Neural cell (in vitro differentiated cells): ENCODE measurements around the gene TNS4. TPM values are rescaled to one million over a fixed set of nuclear protein-coding genes. Genes with fewer than 3 reads are reported as not detected.

Experiments used
- H2AFZ ChIP-seq: fragments of 200-600, 300-800 bp; sonication (generic), shearing (Covaris generic); 2 replicates; pipeline ENCODE4 v1.6.0; 2014; ENCODE audit warnings: low read depth, mild to moderate bottlenecking, antibody characterized with exemption, low read length, moderate library complexity
- H3F3A ChIP-seq: fragments of 200-600 bp; shearing (Covaris generic); 2 replicates; pipeline ENCODE4 v1.6.1; 2016; ENCODE audit warnings: mild to moderate bottlenecking, moderate library complexity, mixed read lengths, antibody characterized with exemption, low read length; ENCODE audit not compliant: insufficient read depth, poor library complexity, severe bottlenecking
- H3K27ac ChIP-seq: fragments of 200-600, 300-800 bp; sonication (generic), shearing (Covaris generic); 2 replicates; pipeline ENCODE4 v1.5.1; 2014; ENCODE audit warnings: mild to moderate bottlenecking, low read length, moderate library complexity
- H3K27me3 ChIP-seq: fragments of 300-800, 200-600 bp; sonication (generic), shearing (Covaris generic); 2 replicates; pipeline ENCODE4 v1.6.0; 2014; ENCODE audit warnings: mild to moderate bottlenecking, low read depth, low read length, moderate library complexity; ENCODE audit not compliant: insufficient read depth
- H3K36me3 ChIP-seq: fragments of 300-800, 200-600 bp; sonication (generic), shearing (Covaris generic); 2 replicates; pipeline ENCODE4 v1.5.1; 2014; ENCODE audit warnings: mild to moderate bottlenecking, antibody characterized with exemption, low read length, moderate library complexity; ENCODE audit not compliant: insufficient read depth
- H3K4me2 ChIP-seq: fragments of 300-800, 200-600 bp; sonication (generic), shearing (Covaris generic); 2 replicates; pipeline ENCODE4 v1.6.0; 2014; ENCODE audit warnings: mild to moderate bottlenecking, low read length
- H3K4me3 ChIP-seq: fragments of 300-800, 200-600 bp; sonication (generic), shearing (Covaris generic); 2 replicates; pipeline ENCODE4 v1.5.1; 2014; ENCODE audit warnings: mild to moderate bottlenecking, low read length, moderate library complexity
- H3K79me2 ChIP-seq: fragments of 200-600 bp; shearing (Covaris generic); replicated peaks from 2 replicates; pipeline ENCODE4 v1.6.0; 2014; ENCODE audit warnings: mild to moderate bottlenecking, low read length, moderate library complexity; ENCODE audit not compliant: insufficient read depth
- H3K9ac ChIP-seq: fragments of 300-800, 200-600 bp; sonication (generic), shearing (Covaris generic); 2 replicates; pipeline ENCODE4 v1.6.1; 2016; ENCODE audit warnings: mild to moderate bottlenecking, low read length, mixed read lengths
- H3K9me2 ChIP-seq: fragments of 200-600 bp; shearing (Covaris generic); 2 replicates; pipeline ENCODE4 v1.6.1; 2016; ENCODE audit warnings: mild to moderate bottlenecking, low read length, mixed read lengths; ENCODE audit not compliant: insufficient read depth
- H3K9me3 ChIP-seq: fragments of 200-600, 300-800 bp; sonication (generic), shearing (Covaris generic); 2 replicates; pipeline ENCODE4 v1.6.1; 2016; ENCODE audit warnings: mild to moderate bottlenecking, mixed run types, low read length, moderate library complexity, mixed read lengths
- H4K20me1 ChIP-seq: fragments of 200-600 bp; shearing (Covaris generic); 2 replicates; pipeline ENCODE4 v1.6.1; 2016; ENCODE audit warnings: mild to moderate bottlenecking, mixed run types; ENCODE audit not compliant: insufficient read depth
- EP300 ChIP-seq: fragments of 450-650 bp; conservative IDR thresholded peaks from 2 replicates; pipeline ENCODE4 v1.6.1; 2014; ENCODE audit warnings: antibody characterized with exemption, mild to moderate bottlenecking, moderate library complexity; ENCODE audit not compliant: poor library complexity, severe bottlenecking
- EZH2 ChIP-seq: fragments of 200-600, 300-800 bp; shearing (Covaris generic), sonication (generic); IDR thresholded peaks from 2 replicates; pipeline ENCODE4 v1.6.1; 2014; ENCODE audit warnings: antibody characterized with exemption, low read length, borderline replicate concordance, mild to moderate bottlenecking; ENCODE audit not compliant: insufficient read depth, poor library complexity, severe bottlenecking
- MXI1 ChIP-seq: fragments of 450-650 bp; conservative IDR thresholded peaks from 2 replicates; pipeline ENCODE4 v1.6.1; 2014; ENCODE audit warnings: antibody characterized with exemption, mild to moderate bottlenecking; ENCODE audit not compliant: poor library complexity, severe bottlenecking
- POLR2AphosphoS5 ChIP-seq: IDR thresholded peaks from 2 replicates; pipeline ENCODE4 v1.6.1; 2012
- RAD21 ChIP-seq: fragments of 450-650 bp; conservative IDR thresholded peaks from 2 replicates; pipeline ENCODE4 v1.6.1; 2014; ENCODE audit warnings: antibody characterized with exemption, mild to moderate bottlenecking, moderate library complexity
- SMC3 ChIP-seq: fragments of 450-650 bp; conservative IDR thresholded peaks from 2 replicates; pipeline ENCODE4 v1.6.1; 2014; ENCODE audit warnings: antibody characterized with exemption, mild to moderate bottlenecking, moderate library complexity; ENCODE audit not compliant: poor library complexity
- TAF1 ChIP-seq: IDR thresholded peaks from 2 replicates; pipeline ENCODE4 v1.6.1; 2012; ENCODE audit warnings: low read depth
- polyA plus RNA-seq: library from polyadenylated mRNA; depleted of rRNA; stranded (reverse); fragments of >200 nt; gene quantifications from 2 replicates; pipeline ENCODE4 v1.2.3, GENCODE V29; 2014
- TF ChIP-seq, protein P1 (sequence below): IDR thresholded peaks from 2 replicates; pipeline ENCODE4 v1.6.1; 2012; ENCODE audit warnings: borderline replicate concordance
- TF ChIP-seq, protein P2 (sequence below): fragments of 450-650 bp; IDR thresholded peaks from 2 replicates; pipeline ENCODE4 v1.5.1; 2014; ENCODE audit warnings: antibody characterized with exemption, mild to moderate bottlenecking, moderate library complexity; ENCODE audit not compliant: poor library complexity, severe bottlenecking

Gene TNS4
- polyA plus RNA-seq, 1 donor from 2014 or later = not detected

DNA sequence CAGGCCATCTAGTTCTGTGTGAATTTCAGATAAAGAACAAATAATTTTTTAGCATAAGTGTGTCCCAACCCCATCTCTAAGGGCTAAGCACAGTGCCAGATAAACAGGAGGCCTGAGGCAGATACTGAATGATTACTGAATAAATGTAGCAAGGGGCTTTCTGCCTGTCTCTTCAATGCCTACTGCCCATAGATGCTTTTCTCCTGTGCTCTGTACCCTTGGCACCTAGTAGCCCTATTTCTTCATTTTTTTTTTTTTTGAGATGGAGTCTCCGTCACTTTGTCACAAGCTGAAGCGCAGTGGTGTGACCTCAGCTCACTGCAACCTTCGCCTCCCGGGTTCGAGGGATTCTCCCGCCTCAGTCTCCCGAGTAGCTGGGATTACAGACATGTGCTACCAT lies 32.9 kb downstream of the TNS4 start:
- H3K79me2 ChIP-seq = no peaks in the 10 kb centered on the region
- no peaks in the 10 kb centered on the region for H3F3A ChIP-seq
- no peak overlapping the region for H3K9ac ChIP-seq
- H3K4me3 ChIP-seq = no peak overlapping the region
- no peak overlapping the region for H2AFZ ChIP-seq
- peaks cover 3% of the 10 kb centered on the region for H3K9me3 ChIP-seq
- H3K27ac ChIP-seq = no peak overlapping the region
- no peaks in the 10 kb centered on the region for H3K36me3 ChIP-seq
- no peaks in the 10 kb centered on the region for H4K20me1 ChIP-seq
- H3K4me2 ChIP-seq = no peak overlapping the region
- no peaks in the 10 kb centered on the region for H3K9me2 ChIP-seq
- TF ChIP-seq EZH2 (no peak), RAD21 (no peak), SMC3 (no peak), EP300 (no peak), POLR2AphosphoS5 (no peak), MXI1 (no peak), TAF1 (no peak)
- TF ChIP-seq, protein P1, sequence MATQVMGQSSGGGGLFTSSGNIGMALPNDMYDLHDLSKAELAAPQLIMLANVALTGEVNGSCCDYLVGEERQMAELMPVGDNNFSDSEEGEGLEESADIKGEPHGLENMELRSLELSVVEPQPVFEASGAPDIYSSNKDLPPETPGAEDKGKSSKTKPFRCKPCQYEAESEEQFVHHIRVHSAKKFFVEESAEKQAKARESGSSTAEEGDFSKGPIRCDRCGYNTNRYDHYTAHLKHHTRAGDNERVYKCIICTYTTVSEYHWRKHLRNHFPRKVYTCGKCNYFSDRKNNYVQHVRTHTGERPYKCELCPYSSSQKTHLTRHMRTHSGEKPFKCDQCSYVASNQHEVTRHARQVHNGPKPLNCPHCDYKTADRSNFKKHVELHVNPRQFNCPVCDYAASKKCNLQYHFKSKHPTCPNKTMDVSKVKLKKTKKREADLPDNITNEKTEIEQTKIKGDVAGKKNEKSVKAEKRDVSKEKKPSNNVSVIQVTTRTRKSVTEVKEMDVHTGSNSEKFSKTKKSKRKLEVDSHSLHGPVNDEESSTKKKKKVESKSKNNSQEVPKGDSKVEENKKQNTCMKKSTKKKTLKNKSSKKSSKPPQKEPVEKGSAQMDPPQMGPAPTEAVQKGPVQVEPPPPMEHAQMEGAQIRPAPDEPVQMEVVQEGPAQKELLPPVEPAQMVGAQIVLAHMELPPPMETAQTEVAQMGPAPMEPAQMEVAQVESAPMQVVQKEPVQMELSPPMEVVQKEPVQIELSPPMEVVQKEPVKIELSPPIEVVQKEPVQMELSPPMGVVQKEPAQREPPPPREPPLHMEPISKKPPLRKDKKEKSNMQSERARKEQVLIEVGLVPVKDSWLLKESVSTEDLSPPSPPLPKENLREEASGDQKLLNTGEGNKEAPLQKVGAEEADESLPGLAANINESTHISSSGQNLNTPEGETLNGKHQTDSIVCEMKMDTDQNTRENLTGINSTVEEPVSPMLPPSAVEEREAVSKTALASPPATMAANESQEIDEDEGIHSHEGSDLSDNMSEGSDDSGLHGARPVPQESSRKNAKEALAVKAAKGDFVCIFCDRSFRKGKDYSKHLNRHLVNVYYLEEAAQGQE = no peak
- TF ChIP-seq, protein P2, sequence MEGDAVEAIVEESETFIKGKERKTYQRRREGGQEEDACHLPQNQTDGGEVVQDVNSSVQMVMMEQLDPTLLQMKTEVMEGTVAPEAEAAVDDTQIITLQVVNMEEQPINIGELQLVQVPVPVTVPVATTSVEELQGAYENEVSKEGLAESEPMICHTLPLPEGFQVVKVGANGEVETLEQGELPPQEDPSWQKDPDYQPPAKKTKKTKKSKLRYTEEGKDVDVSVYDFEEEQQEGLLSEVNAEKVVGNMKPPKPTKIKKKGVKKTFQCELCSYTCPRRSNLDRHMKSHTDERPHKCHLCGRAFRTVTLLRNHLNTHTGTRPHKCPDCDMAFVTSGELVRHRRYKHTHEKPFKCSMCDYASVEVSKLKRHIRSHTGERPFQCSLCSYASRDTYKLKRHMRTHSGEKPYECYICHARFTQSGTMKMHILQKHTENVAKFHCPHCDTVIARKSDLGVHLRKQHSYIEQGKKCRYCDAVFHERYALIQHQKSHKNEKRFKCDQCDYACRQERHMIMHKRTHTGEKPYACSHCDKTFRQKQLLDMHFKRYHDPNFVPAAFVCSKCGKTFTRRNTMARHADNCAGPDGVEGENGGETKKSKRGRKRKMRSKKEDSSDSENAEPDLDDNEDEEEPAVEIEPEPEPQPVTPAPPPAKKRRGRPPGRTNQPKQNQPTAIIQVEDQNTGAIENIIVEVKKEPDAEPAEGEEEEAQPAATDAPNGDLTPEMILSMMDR = no peak
- no peaks in the 10 kb centered on the region for H3K27me3 ChIP-seq

DNA sequence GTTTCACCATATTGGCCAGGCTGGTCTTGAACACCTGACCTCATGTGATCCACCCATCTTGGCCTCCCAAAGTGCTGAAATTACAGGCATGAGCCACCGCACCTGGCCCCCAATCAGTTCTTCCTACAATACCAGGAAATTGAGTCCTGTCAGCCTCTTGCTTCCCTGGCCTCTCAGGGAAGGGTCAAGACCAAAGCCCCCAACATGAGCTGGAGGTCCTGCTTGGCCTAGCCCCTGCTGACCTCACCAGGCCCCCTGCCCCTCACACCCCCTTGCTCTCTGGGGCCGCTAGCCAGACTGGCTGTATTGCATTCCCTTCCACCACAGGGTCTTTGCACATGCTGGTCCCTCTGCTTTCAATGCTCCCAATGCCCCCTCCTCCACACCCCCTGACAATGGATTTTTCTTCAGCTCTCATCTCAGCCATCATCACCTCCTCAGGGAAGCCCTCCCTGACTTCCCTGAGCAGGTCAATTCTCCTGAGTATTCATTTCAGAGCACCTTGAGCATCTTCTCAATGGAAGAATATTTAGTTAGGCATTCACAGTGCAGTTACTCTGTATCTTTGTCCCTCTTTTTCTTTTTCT lies 34.0 kb downstream of the TNS4 start:
- Histone ChIP-seq H3K27me3 (no peaks in the 10 kb centered on the region), H3K9me2 (no peaks in the 10 kb centered on the region), H3K4me3 (no peak overlapping the region), H3K4me2 (no peak overlapping the region), H3K9me3 (peaks cover 3% of the 10 kb centered on the region), H3K36me3 (no peaks in the 10 kb centered on the region), H4K20me1 (no peaks in the 10 kb centered on the region), H3K79me2 (no peaks in the 10 kb centered on the region), H3K9ac (no peak overlapping the region), H3K27ac (no peak overlapping the region), H2AFZ (no peak overlapping the region), H3F3A (no peaks in the 10 kb centered on the region)
- TF ChIP-seq MXI1 (no peak), RAD21 (no peak), EZH2 (no peak), SMC3 (no peak), POLR2AphosphoS5 (no peak), TAF1 (no peak)
- TF ChIP-seq, protein P1 = no peak
